ENCODE measurements around the gene GALNT17.

GRCh38 chr7:71270558-71270957 lies 138.6 kb downstream of the GALNT17 start:
- no peak for TF ChIP-seq GATA2 (IDR thresholded peaks at IDR 0.05; ENCODE audit: low read depth, low read length)
- TF ChIP-seq GATA3 (IDR thresholded peaks at IDR 0.05; ENCODE audit: low read depth, low read length): no peak

All from SH-SY5Y (cell line).